ENCODE results near the gene TBL1Y.

Gene TBL1Y

GRCh38 chrY:6949947-6950346 is 39.5 kb downstream of the TBL1Y start:
- Histone ChIP-seq H3K9me2 (replicated peaks; ENCODE audit: insufficient read depth, low read length) (no peaks in the 10 kb centered on the region), H3K79me2 (ENCODE audit: insufficient read depth, low read length) (no peaks in the 10 kb centered on the region), H3K9me3 (ENCODE audit: insufficient read depth, low read length) (no peaks in the 10 kb centered on the region), H3K4me2 (ENCODE audit: low read depth, low read length, poor library complexity, severe bottlenecking) (no peak overlapping the region), H3K27ac (ENCODE audit: low read depth, low read length) (no peak overlapping the region), H3K4me3 (ENCODE audit: insufficient read depth, low read length, poor library complexity, severe bottlenecking) (no peak overlapping the region), H3K9ac (ENCODE audit: low read length) (no peak overlapping the region), H3K36me3 (ENCODE audit: low read length) (no peaks in the 10 kb centered on the region), H4K20me1 (ENCODE audit: low read depth, low read length) (no peaks in the 10 kb centered on the region), H2AFZ (ENCODE audit: low read depth, low read length, severe bottlenecking) (no peak overlapping the region), H3F3A (ENCODE audit: insufficient read depth) (no peaks in the 10 kb centered on the region), H3K27me3 (ENCODE audit: low read length) (no peaks in the 10 kb centered on the region)
- no peak for TF ChIP-seq EZH2phosphoT487 (conservative IDR thresholded peaks at IDR 0.05; ENCODE audit: low read length)
- TF ChIP-seq, protein P1, sequence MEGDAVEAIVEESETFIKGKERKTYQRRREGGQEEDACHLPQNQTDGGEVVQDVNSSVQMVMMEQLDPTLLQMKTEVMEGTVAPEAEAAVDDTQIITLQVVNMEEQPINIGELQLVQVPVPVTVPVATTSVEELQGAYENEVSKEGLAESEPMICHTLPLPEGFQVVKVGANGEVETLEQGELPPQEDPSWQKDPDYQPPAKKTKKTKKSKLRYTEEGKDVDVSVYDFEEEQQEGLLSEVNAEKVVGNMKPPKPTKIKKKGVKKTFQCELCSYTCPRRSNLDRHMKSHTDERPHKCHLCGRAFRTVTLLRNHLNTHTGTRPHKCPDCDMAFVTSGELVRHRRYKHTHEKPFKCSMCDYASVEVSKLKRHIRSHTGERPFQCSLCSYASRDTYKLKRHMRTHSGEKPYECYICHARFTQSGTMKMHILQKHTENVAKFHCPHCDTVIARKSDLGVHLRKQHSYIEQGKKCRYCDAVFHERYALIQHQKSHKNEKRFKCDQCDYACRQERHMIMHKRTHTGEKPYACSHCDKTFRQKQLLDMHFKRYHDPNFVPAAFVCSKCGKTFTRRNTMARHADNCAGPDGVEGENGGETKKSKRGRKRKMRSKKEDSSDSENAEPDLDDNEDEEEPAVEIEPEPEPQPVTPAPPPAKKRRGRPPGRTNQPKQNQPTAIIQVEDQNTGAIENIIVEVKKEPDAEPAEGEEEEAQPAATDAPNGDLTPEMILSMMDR (IDR thresholded peaks at IDR 0.05; ENCODE audit: insufficient read depth, low read length, poor library complexity, severe bottlenecking), result no peak

DNA sequence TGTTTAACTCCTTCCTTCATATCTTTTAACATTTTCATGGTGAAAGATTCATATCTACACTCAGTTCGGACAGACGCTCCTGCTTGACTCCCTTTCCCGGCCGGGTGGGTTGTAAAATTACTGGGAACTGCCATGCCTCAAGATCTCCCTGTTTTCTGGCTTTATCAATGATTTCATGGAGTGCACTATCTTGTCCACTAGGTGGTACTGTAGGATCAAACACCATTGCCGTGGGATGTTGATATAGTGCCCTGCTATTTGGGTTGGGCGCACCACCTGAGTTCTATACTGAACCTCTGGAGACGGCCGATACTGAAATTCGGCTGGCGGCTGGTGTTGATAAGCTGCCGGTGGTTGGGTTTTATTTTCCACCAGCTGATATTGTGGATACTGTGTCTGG is 54.2 kb downstream of the TBL1Y start:
- Histone ChIP-seq H3K79me2 (ENCODE audit: insufficient read depth, low read length) (no peaks in the 10 kb centered on the region), H3K9me2 (replicated peaks; ENCODE audit: insufficient read depth, low read length) (no peaks in the 10 kb centered on the region), H3K36me3 (ENCODE audit: low read length) (no peaks in the 10 kb centered on the region), H3K9me3 (ENCODE audit: insufficient read depth, low read length) (no peaks in the 10 kb centered on the region), H3K4me3 (ENCODE audit: insufficient read depth, low read length, poor library complexity, severe bottlenecking) (no peak overlapping the region), H2AFZ (ENCODE audit: low read depth, low read length, severe bottlenecking) (no peak overlapping the region), H3F3A (ENCODE audit: insufficient read depth) (no peaks in the 10 kb centered on the region), H3K27me3 (ENCODE audit: low read length) (no peaks in the 10 kb centered on the region), H3K4me2 (ENCODE audit: low read depth, low read length, poor library complexity, severe bottlenecking) (no peak overlapping the region), H3K9ac (ENCODE audit: low read length) (no peak overlapping the region), H4K20me1 (ENCODE audit: low read depth, low read length) (no peaks in the 10 kb centered on the region), H3K27ac (ENCODE audit: low read depth, low read length) (no peak overlapping the region)
- TF ChIP-seq EZH2phosphoT487 (conservative IDR thresholded peaks at IDR 0.05; ENCODE audit: low read length), result no peak
- TF ChIP-seq, protein P1 (IDR thresholded peaks at IDR 0.05; ENCODE audit: insufficient read depth, low read length, poor library complexity, severe bottlenecking), result no peak

DNA sequence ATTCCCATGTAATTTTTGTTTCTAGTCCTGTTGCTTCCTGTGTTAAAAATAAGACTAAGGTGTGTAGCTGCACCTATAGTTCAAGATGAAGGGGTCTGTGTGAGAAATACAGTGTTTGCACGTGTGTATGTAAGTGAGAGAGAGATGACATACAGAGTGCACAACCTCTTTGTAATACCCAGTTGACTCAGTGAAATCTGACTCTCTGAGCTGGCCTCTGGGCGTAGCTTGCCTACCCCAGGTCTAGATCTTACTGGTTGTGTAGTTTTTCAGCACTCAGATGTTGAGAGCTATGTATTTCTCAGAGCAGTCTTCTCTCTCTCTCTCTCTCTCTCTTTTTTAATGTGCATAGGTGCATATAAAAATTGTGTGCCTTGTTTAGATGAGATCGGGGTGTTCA is 56.0 kb downstream of the TBL1Y start:
- no peaks in the 10 kb centered on the region for H3K36me3 ChIP-seq (ENCODE audit: low read length)
- no peaks in the 10 kb centered on the region for H3K9me2 ChIP-seq (replicated peaks; ENCODE audit: insufficient read depth, low read length)
- H3K27me3 ChIP-seq (ENCODE audit: low read length), result no peaks in the 10 kb centered on the region
- no peak overlapping the region for H3K4me3 ChIP-seq (ENCODE audit: insufficient read depth, low read length, poor library complexity, severe bottlenecking)
- H4K20me1 ChIP-seq (ENCODE audit: low read depth, low read length), result no peaks in the 10 kb centered on the region
- no peak overlapping the region for H3K27ac ChIP-seq (ENCODE audit: low read depth, low read length)
- TF ChIP-seq, protein P1 (IDR thresholded peaks at IDR 0.05; ENCODE audit: insufficient read depth, low read length, poor library complexity, severe bottlenecking), result no peak
- no peak for TF ChIP-seq EZH2phosphoT487 (conservative IDR thresholded peaks at IDR 0.05; ENCODE audit: low read length)
- no peak overlapping the region for H2AFZ ChIP-seq (ENCODE audit: low read depth, low read length, severe bottlenecking)
- H3K79me2 ChIP-seq (ENCODE audit: insufficient read depth, low read length), result no peaks in the 10 kb centered on the region
- H3F3A ChIP-seq (ENCODE audit: insufficient read depth), result no peaks in the 10 kb centered on the region
- no peak overlapping the region for H3K4me2 ChIP-seq (ENCODE audit: low read depth, low read length, poor library complexity, severe bottlenecking)
- no peak overlapping the region for H3K9ac ChIP-seq (ENCODE audit: low read length)
- no peaks in the 10 kb centered on the region for H3K9me3 ChIP-seq (ENCODE audit: insufficient read depth, low read length)

Data from SU-DHL-6 (cell line).